ENCODE data around the gene C1orf116. TPM values are rescaled to one million over a fixed set of nuclear protein-coding genes. Genes with fewer than 3 reads are reported as not detected.

The C1orf116 gene
- total RNA-seq (2022; extraction: Qiagen RNA extraction; ENCODE audit: low read depth): 3.6 to 7.4 TPM (median 5.8 TPM) in 5 replicates

GRCh38 chr1:207032528-207033017 lies at the start of gene C1orf116:
C1orf116 (minus strand) TSS chr1:207032756; CDS start chr1:207027598, 5,158 bp downstream.

DNA sequence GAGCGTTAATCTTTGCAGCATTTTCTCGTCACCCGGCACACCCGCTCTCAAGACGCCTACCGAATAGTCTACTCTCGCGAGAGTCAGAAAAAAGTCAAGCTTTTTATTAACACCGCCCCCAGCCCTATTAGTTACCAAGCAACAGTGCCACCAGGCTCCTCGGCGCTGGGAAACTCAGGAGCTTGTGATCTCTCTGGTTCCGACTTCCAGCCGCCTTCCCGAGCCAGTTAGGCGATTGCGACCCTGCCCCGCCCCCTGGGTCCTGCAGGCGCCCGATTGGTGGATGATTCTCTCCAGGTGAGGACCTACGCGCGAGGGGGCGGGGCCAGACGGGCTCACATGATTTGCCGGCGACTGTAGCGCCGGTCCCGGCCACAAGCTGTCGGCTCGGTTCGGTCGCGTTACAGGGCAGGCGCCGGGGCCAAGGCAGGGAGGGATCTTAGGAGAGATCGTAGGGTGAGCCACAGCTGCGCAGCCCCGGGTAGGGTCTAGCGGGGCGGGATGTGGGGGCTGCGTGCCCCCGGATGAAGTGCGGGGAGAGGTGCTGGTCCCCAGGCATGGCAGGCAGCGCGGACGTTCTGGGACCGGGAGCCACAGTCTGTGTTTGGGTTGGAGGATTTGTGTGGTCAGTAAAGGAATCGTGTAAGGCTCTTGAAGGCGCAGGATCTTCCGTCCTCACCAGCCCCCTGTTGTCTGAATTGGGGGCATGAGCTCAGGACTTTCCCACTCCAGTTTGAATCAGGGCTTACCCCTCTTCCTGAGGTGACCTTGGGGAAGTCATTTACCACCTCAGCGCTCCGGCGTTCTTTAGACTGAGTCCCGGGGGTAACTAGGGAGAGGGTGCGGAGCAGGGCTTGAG lies 20.6 kb upstream of the C1orf116 start, which contains the start of gene PFKFB2:
Gene PFKFB2, plus strand, starts transcription at position 365 of the 859 bp plus-strand sequence. CDS start 1,443 bp downstream, outside the sequence.

GRCh38 chr1:207051191-207051943 lies 18.8 kb upstream of the C1orf116 start, which contains the start of gene YOD1:
YOD1 (minus strand) TSS chr1:207051208; CDS start chr1:207051030, 178 bp downstream.

GRCh38 chr1:206970446-206970845 lies 62.1 kb downstream of the C1orf116 start, which contains the start of gene FCAMR:
FCAMR (minus strand) TSS chr1:206970460; CDS start chr1:206970125, 335 bp downstream.

Other genes starting within 250 kb of the C1orf116 start
- not detected in 5 replicates for gene IL20, start 167.1 kb downstream of the C1orf116 start, total RNA-seq (2022; extraction: Qiagen RNA extraction; ENCODE audit: low read depth)
- 0.27 to 0.42 TPM (median 0.32 TPM) in 5 replicates for gene IL24, start 135.3 kb downstream of the C1orf116 start, total RNA-seq (2022; extraction: Qiagen RNA extraction; ENCODE audit: low read depth)
- gene FCMR, start 110.8 kb downstream of the C1orf116 start, total RNA-seq (2022; extraction: Qiagen RNA extraction; ENCODE audit: low read depth): 4.5 to 7.0 TPM (median 4.8 TPM) in 5 replicates
- gene PIGR, start 86.3 kb downstream of the C1orf116 start, total RNA-seq (2022; extraction: Qiagen RNA extraction; ENCODE audit: low read depth): not detected in 5 replicates
- gene FCAMR, start 62.3 kb downstream of the C1orf116 start, total RNA-seq (2022; extraction: Qiagen RNA extraction; ENCODE audit: low read depth): 0.14 TPM in 1 of 5 replicates, not detected in the others
- 2.9 to 8.4 TPM (median 7.4 TPM) in 5 replicates for gene YOD1, start 18.5 kb upstream of the C1orf116 start, total RNA-seq (2022; extraction: Qiagen RNA extraction; ENCODE audit: low read depth)
- 4.6 to 7.3 TPM (median 6.4 TPM) in 5 replicates for gene PFKFB2, start 20.5 kb upstream of the C1orf116 start, total RNA-seq (2022; extraction: Qiagen RNA extraction; ENCODE audit: low read depth)
- 1.2 to 2.1 TPM (median 1.6 TPM) in 5 replicates for gene C4BPB, start 56.1 kb upstream of the C1orf116 start, total RNA-seq (2022; extraction: Qiagen RNA extraction; ENCODE audit: low read depth)
- gene C4BPA, start 71.5 kb upstream of the C1orf116 start, total RNA-seq (2022; extraction: Qiagen RNA extraction; ENCODE audit: low read depth): 0.33 to 0.86 TPM (median 0.78 TPM) in 5 replicates

Data from A549 treated with ZK216348 at 1 μM for 4 hours (cell line).